H9 (cell line): ENCODE measurements around the gene DGKE. TPM values are rescaled to one million over a fixed set of nuclear protein-coding genes. Genes with fewer than 3 reads are reported as not detected.

Experiments
- DNase-seq: peaks from one replicate; pipeline ENCODE4 v3.0.0-alpha.2; 2017
- H2AFZ ChIP-seq: one replicate; pipeline ENCODE4 v1.6.1; 2013; ENCODE audit warnings: mild to moderate bottlenecking, low read length, control low read depth, moderate library complexity
- H2AK5ac ChIP-seq: 2 replicates; pipeline ENCODE4 v1.6.1; 2013; ENCODE audit warnings: low read length, control low read depth, mixed read lengths; ENCODE audit not compliant: insufficient read length
- H2BK120ac ChIP-seq: one replicate; pipeline ENCODE4 v1.6.1; 2013; ENCODE audit warnings: low read depth, mild to moderate bottlenecking, low read length, control low read depth, inconsistent platforms; ENCODE audit not compliant: poor library complexity, severe bottlenecking
- H2BK12ac ChIP-seq: 2 replicates; pipeline ENCODE4 v1.6.1; 2013; ENCODE audit warnings: low read length, control low read depth, mixed read lengths, low read depth; ENCODE audit not compliant: insufficient read length
- H2BK15ac ChIP-seq: 2 replicates; pipeline ENCODE4 v1.6.1; 2013; ENCODE audit warnings: low read depth, low read length, control low read depth
- H2BK20ac ChIP-seq: one replicate; pipeline ENCODE4 v1.6.1; 2013; ENCODE audit warnings: low read depth, mild to moderate bottlenecking, low read length, control low read depth, inconsistent platforms; ENCODE audit not compliant: poor library complexity, severe bottlenecking
- H2BK5ac ChIP-seq: 2 replicates; pipeline ENCODE4 v1.6.1; 2013; ENCODE audit warnings: low read length, control low read depth, mixed read lengths; ENCODE audit not compliant: insufficient read length
- H3K14ac ChIP-seq: 2 replicates; pipeline ENCODE4 v1.6.1; 2013; ENCODE audit warnings: low read length, control low read depth; ENCODE audit not compliant: insufficient read depth
- H3K18ac ChIP-seq: 2 replicates; pipeline ENCODE4 v1.6.1; 2013; ENCODE audit warnings: low read depth, mild to moderate bottlenecking, mixed read lengths, low read length, control low read depth; ENCODE audit not compliant: insufficient read length
- H3K23ac ChIP-seq: 2 replicates; pipeline ENCODE4 v1.6.1; 2013; ENCODE audit warnings: low read length, control low read depth, mixed read lengths, low read depth; ENCODE audit not compliant: insufficient read length
- H3K23me2 ChIP-seq: 2 replicates; pipeline ENCODE4 v1.6.1; 2013; ENCODE audit warnings: low read depth, mild to moderate bottlenecking, mixed read lengths, low read length, control low read depth; ENCODE audit not compliant: insufficient read length, poor library complexity, severe bottlenecking
- H3K27ac ChIP-seq: 2 replicates; pipeline ENCODE4 v1.5.1; 2013; ENCODE audit warnings: low read length, control low read depth, mixed read lengths, low read depth; ENCODE audit not compliant: insufficient read length
- H3K27me3 ChIP-seq: 2 replicates; pipeline ENCODE4 v1.6.1; 2013; ENCODE audit warnings: low read length, control low read depth, inconsistent platforms; ENCODE audit not compliant: insufficient read depth
- H3K4ac ChIP-seq: 2 replicates; pipeline ENCODE4 v1.6.1; 2013; ENCODE audit warnings: low read depth, mild to moderate bottlenecking, control low read depth, inconsistent platforms, low read length, moderate library complexity
- H3K4me1 ChIP-seq: 2 replicates; pipeline ENCODE4 v1.6.1; 2013; ENCODE audit warnings: low read length, control low read depth, inconsistent platforms; ENCODE audit not compliant: insufficient read depth
- H3K4me2 ChIP-seq: 2 replicates; pipeline ENCODE4 v1.6.1; 2013; ENCODE audit warnings: low read length, control low read depth, mixed read lengths; ENCODE audit not compliant: insufficient read length, insufficient read depth
- H3K56ac ChIP-seq: 2 replicates; pipeline ENCODE4 v1.6.1; 2013; ENCODE audit warnings: low read depth, mild to moderate bottlenecking, mixed read lengths, low read length, control low read depth; ENCODE audit not compliant: insufficient read length
- H3K79me1 ChIP-seq: 2 replicates; pipeline ENCODE4 v1.6.1; 2013; ENCODE audit warnings: low read depth, mild to moderate bottlenecking, moderate library complexity, low read length, control low read depth, inconsistent platforms; ENCODE audit not compliant: insufficient read depth, poor library complexity, severe bottlenecking
- H3K79me2 ChIP-seq: 2 replicates; pipeline ENCODE4 v1.6.1; 2013; ENCODE audit warnings: low read length, control low read depth, inconsistent platforms; ENCODE audit not compliant: insufficient read depth
- H3K9ac ChIP-seq: 2 replicates; pipeline ENCODE4 v1.6.1; 2013; ENCODE audit warnings: low read length, control low read depth, mixed read lengths; ENCODE audit not compliant: insufficient read length; ENCODE audit errors: extremely low read depth
- H3K9me3 ChIP-seq: one replicate; pipeline ENCODE4 v1.6.1; 2013; ENCODE audit warnings: low read depth, low read length, inconsistent platforms; ENCODE audit not compliant: control insufficient read depth
- H3T11ph ChIP-seq: one replicate; pipeline ENCODE4 v1.6.1; 2013; ENCODE audit warnings: mild to moderate bottlenecking, low read length, control low read depth, inconsistent platforms
- H4K20me1 ChIP-seq: one replicate; pipeline ENCODE4 v1.6.1; 2013; ENCODE audit not compliant: control insufficient read depth, insufficient read length, insufficient read depth
- H4K5ac ChIP-seq: 2 replicates; pipeline ENCODE4 v1.6.1; 2013; ENCODE audit warnings: low read depth, mild to moderate bottlenecking, mixed read lengths, low read length, control low read depth; ENCODE audit not compliant: insufficient read length
- H4K8ac ChIP-seq: replicated peaks from 2 replicates; pipeline ENCODE4 v1.6.1; 2013; ENCODE audit warnings: low read length, control low read depth, mixed read lengths, low read depth; ENCODE audit not compliant: insufficient read length
- H4K91ac ChIP-seq: 2 replicates; pipeline ENCODE4 v1.6.1; 2013; ENCODE audit warnings: low read depth, mild to moderate bottlenecking, moderate library complexity, mixed read lengths, low read length, control low read depth; ENCODE audit not compliant: insufficient read length
- H3K27ac Mint-ChIP-seq, 3 experiments: 2 replicates in 2 of 3; 3 replicates in 1 of 3; pipeline ENCODE4 v1.8.0; 2020 to 2021; ENCODE audit warnings: mixed read lengths in 3 of 3, mild to moderate bottlenecking in 1 of 3, moderate library complexity in 1 of 3
- H3K27me3 Mint-ChIP-seq: 2 replicates; pipeline ENCODE4 v1.8.0; 2021; ENCODE audit warnings: low read depth, mild to moderate bottlenecking, moderate library complexity, mixed read lengths
- H3K36me3 Mint-ChIP-seq, 3 experiments: 2 replicates in 2 of 3; 3 replicates in 1 of 3; pipeline ENCODE4 v1.8.0; 2020 to 2021; ENCODE audit warnings: low read depth in 3 of 3, mixed read lengths in 3 of 3; ENCODE audit not compliant: insufficient read depth in 1 of 3
- H3K4me1 Mint-ChIP-seq, 2 experiments: 2 replicates each; pipeline ENCODE4 v1.8.0; 2020; ENCODE audit warnings: mixed read lengths in 2 of 2
- H3K4me3 Mint-ChIP-seq, 2 experiments: 2 replicates in 1 of 2; 3 replicates in 1 of 2; pipeline ENCODE4 v1.8.0; 2020 to 2021; ENCODE audit warnings: mild to moderate bottlenecking in 2 of 2, mixed read lengths in 2 of 2, moderate library complexity in 1 of 2
- H3K9me3 Mint-ChIP-seq, 2 experiments: 2 replicates in 1 of 2; 3 replicates in 1 of 2; pipeline ENCODE4 v1.8.0; 2020; ENCODE audit warnings: mild to moderate bottlenecking in 2 of 2, mixed read lengths in 2 of 2, moderate library complexity in 1 of 2
- CTCF ChIP-seq: fragments of 200-600 bp; sonication (generic); conservative IDR thresholded peaks from 3 replicates; pipeline ENCODE4 v1.8.0; 2021; ENCODE audit warnings: antibody characterized with exemption, mild to moderate bottlenecking
- WGBS: extraction: QIAGEN DNeasy Blood & Tissue Kit; methylation state at CpG from one replicate; pipeline ENCODE4 v1.1.7; 2013; ENCODE audit warnings: missing lambda C conversion rate, low lambda C conversion rate, mixed read lengths; ENCODE audit not compliant: insufficient read length; ENCODE audit errors: extremely low coverage; 5-methylcytosine and 5-hydroxymethylcytosine counted together
- total RNA-seq: library from RNA; stranded (reverse); gene quantifications from 2 replicates; pipeline ENCODE4 v1.2.1, GENCODE V29; 2021

DGKE gene
- total RNA-seq, 1 experiment from 2014 or later, result 4.9 TPM

GRCh38 chr17:56826611-56827414 lies 7.1 kb upstream of the DGKE start:
- Mint-ChIP-seq H3K4me3 (no peak overlapping the region), H3K27me3 (peaks cover 11% of the 10 kb centered on the region), H3K4me1 (peaks cover 4% of the 10 kb centered on the region in 2 experiments; a peak in 3 of 4 replicates), H3K9me3 (no peaks in the 10 kb centered on the region; a peak in 1 of 5 replicates), H3K27ac (no peak overlapping the region), H3K36me3 (peaks cover 11 to 21% (median 16%) of the 10 kb centered on the region in 3 experiments)
- Histone ChIP-seq H3K27ac (no peak overlapping the region), H3T11ph (no peak overlapping the region), H2BK12ac (no peak overlapping the region), H3K4me1 (no peaks in the 10 kb centered on the region), H3K27me3 (no peaks in the 10 kb centered on the region; the same call in 1 of the 2 replicates), H3K9me3 (no peaks in the 10 kb centered on the region), H4K8ac (no peak overlapping the region), H2BK20ac (no peak overlapping the region), H3K18ac (no peak overlapping the region), H4K20me1 (no peaks in the 10 kb centered on the region), H2AK5ac (no peak overlapping the region), H2AFZ (no peak overlapping the region), H3K79me2 (no peaks in the 10 kb centered on the region; the same call in 1 of the 2 replicates), H3K79me1 (no peaks in the 10 kb centered on the region), H3K23ac (no peak overlapping the region), H2BK5ac (no peak overlapping the region), H3K14ac (no peak overlapping the region), H2BK15ac (no peak overlapping the region), H3K4me2 (no peak overlapping the region), H2BK120ac (no peak overlapping the region), H3K23me2 (no peaks in the 10 kb centered on the region), H4K91ac (no peak overlapping the region), H3K4ac (no peak overlapping the region), H3K56ac (no peak overlapping the region), H3K9ac (no peak overlapping the region), H4K5ac (no peak overlapping the region)
- DNase-seq, result no peak
- no CpG with 5 or more reads among the region's 4 CpGs for WGBS
- TF ChIP-seq CTCF, result no peak
